B cell (primary cell): ENCODE results near the gene PTER. TPM values are rescaled to one million over a fixed set of nuclear protein-coding genes. Genes with fewer than 3 reads are reported as not detected.

Experiments used
- ATAC-seq: fragments of 200-7000 bp; cut with Tn5 transposase; one replicate; pipeline ENCODE4 v1.10.0; 2021; ENCODE audit warnings: low read depth, mild to moderate bottlenecking, moderate number of reproducible peaks, moderate library complexity
- CTCF ChIA-PET: fragments of 350-600 bp; sonication (Branson Sonifier 250); formaldehyde crosslinking; loops from one replicate; lab custom pipeline; 2021; ENCODE audit warnings: antibody characterized with exemption, inconsistent platforms; lab: Charles Lee
- POLR2A ChIA-PET: fragments of 350-600 bp; sonication (Branson Sonifier 250); formaldehyde crosslinking; loops from one replicate; lab custom pipeline; 2021; ENCODE audit warnings: antibody characterized with exemption; lab: Charles Lee
- DNase-seq: peaks from one replicate; pipeline ENCODE4 v3.0.0; 2013
- H2AFZ ChIP-seq: 2 replicates; pipeline ENCODE4 v1.6.1; 2012; ENCODE audit warnings: mild to moderate bottlenecking, low read depth, low read length; ENCODE audit not compliant: insufficient read depth, poor library complexity, severe bottlenecking
- H3K27ac ChIP-seq, 2 donors: 1 replicate in 1 of 2; 2 replicates in 1 of 2; pipeline ENCODE4 v1.5.1; 2012 to 2013; ENCODE audit warnings: low read length in 2 of 2, mild to moderate bottlenecking in 2 of 2, moderate library complexity in 1 of 2
- H3K27me3 ChIP-seq, 4 experiments: fragments of 200-600 bp in 1 of 4; sonication (generic) in 1 of 4; replicated peaks in 1 of 4; 1 replicate in 2 of 4; 2 replicates in 2 of 4; pipeline versions ENCODE4 v1.6.1 to v1.7.0; 2013 to 2016; ENCODE audit warnings: low read length in 3 of 4, mild to moderate bottlenecking in 2 of 4, mixed read lengths in 1 of 4, moderate library complexity in 1 of 4; ENCODE audit not compliant: insufficient read depth in 4 of 4, control insufficient read depth in 3 of 4; ENCODE audit errors: control extremely low read depth in 1 of 4
- H3K36me3 ChIP-seq, 2 experiments: replicated peaks in 1 of 2; 1 replicate in 1 of 2; 2 replicates in 1 of 2; pipeline versions ENCODE4 v1.6.1 to v1.7.1; 2013; ENCODE audit warnings: low read length in 1 of 2; ENCODE audit not compliant: insufficient read depth in 2 of 2, control insufficient read depth in 1 of 2; ENCODE audit errors: control extremely low read depth in 1 of 2, extremely low read depth in 1 of 2
- H3K4me1 ChIP-seq, 2 donors: fragments of 200-600 bp in 1 of 2; sonication (generic) in 1 of 2; 1 replicate in 1 of 2; 2 replicates in 1 of 2; pipeline versions ENCODE4 v1.5.1 to v1.6.1; 2013 to 2017; ENCODE audit warnings: low read length in 2 of 2; ENCODE audit not compliant: control insufficient read depth in 2 of 2, insufficient read depth in 2 of 2
- H3K4me2 ChIP-seq: replicated peaks from 2 replicates; pipeline ENCODE3; 2012; ENCODE audit warnings: mild to moderate bottlenecking, low read depth, low read length; ENCODE audit not compliant: poor library complexity, severe bottlenecking
- H3K4me3 ChIP-seq, 5 experiments: fragments of 200-600 bp in 1 of 5; sonication (generic) in 1 of 5; 1 replicate in 3 of 5; 2 replicates in 2 of 5; pipeline versions ENCODE4 v1.5.1 to v1.7.0; 2011 to 2016; ENCODE audit warnings: low read length in 4 of 5, mild to moderate bottlenecking in 4 of 5, low read depth in 2 of 5, control low read depth in 1 of 5, moderate library complexity in 1 of 5; ENCODE audit not compliant: insufficient read depth in 1 of 5; ENCODE audit errors: control extremely low read depth in 1 of 5, extremely low read depth in 1 of 5
- H3K79me2 ChIP-seq: fragments of 200-600 bp; sonication (generic); one replicate; pipeline ENCODE4 v1.6.0; 2016; ENCODE audit warnings: low read length; ENCODE audit not compliant: control insufficient read depth, insufficient read depth
- H3K9ac ChIP-seq: fragments of 200-600 bp; sonication (generic); 2 replicates; pipeline ENCODE4 v1.6.1; 2017; ENCODE audit warnings: mild to moderate bottlenecking, low read length, moderate library complexity
- H3K9me3 ChIP-seq, 3 donors: one replicate each; pipeline versions ENCODE4 v1.6.1 to v1.7.1; 2013; ENCODE audit warnings: low read length in 2 of 3; ENCODE audit not compliant: control insufficient read depth in 2 of 3, insufficient read depth in 1 of 3; ENCODE audit errors: control extremely low read depth in 1 of 3
- H4K20me1 ChIP-seq: 2 replicates; pipeline ENCODE4 v1.6.0; 2012; ENCODE audit warnings: mild to moderate bottlenecking, low read length; ENCODE audit not compliant: insufficient read depth, control insufficient read depth, poor library complexity, severe bottlenecking
- H3K27ac Mint-ChIP-seq: one replicate; pipeline ENCODE4 v1.8.0; 2021; ENCODE audit warnings: mixed read lengths
- H3K27me3 Mint-ChIP-seq: one replicate; pipeline ENCODE4 v1.8.0; 2021; ENCODE audit warnings: mixed read lengths
- H3K4me1 Mint-ChIP-seq: one replicate; pipeline ENCODE4 v1.8.0; 2021; ENCODE audit warnings: mixed read lengths
- H3K4me3 Mint-ChIP-seq: one replicate; pipeline ENCODE4 v1.8.0; 2021; ENCODE audit warnings: mixed read lengths
- H3K9me3 Mint-ChIP-seq: one replicate; pipeline ENCODE4 v1.8.0; 2022; ENCODE audit warnings: mixed read lengths; ENCODE audit not compliant: insufficient read depth
- EZH2 ChIP-seq: IDR thresholded peaks from 2 replicates; pipeline ENCODE4 v1.6.1; 2012; ENCODE audit warnings: borderline replicate concordance, low read depth, mild to moderate bottlenecking, moderate library complexity, low read length; ENCODE audit not compliant: insufficient read depth, poor library complexity, severe bottlenecking
- WGBS: methylation state at CpG from one replicate; pipeline ENCODE4 v1.1.5; 2013; ENCODE audit warnings: missing lambda C conversion rate; ENCODE audit not compliant: insufficient coverage; 5-methylcytosine and 5-hydroxymethylcytosine counted together
- intact Hi-C: fragments of 100-400 bp; cut with micrococcal nuclease; formaldehyde crosslinking; loops from one replicate; pipeline ENCODE4 v1.10.0; 2022
- polyA plus RNA-seq: library from polyadenylated mRNA; depleted of rRNA; stranded (reverse); fragments of >200 nt; gene quantifications from 2 replicates; pipeline ENCODE4 v1.2.3, GENCODE V29; 2012
- total RNA-seq, 2 donors: library from RNA; stranded (reverse); fragments of 120-200 nt in 1 of 2; gene quantifications; 1 replicate in 1 of 2; 2 replicates in 1 of 2; pipeline versions ENCODE4 v1.2.3 to v1.2.4, GENCODE V29; 2013 to 2022
- TF ChIP-seq, protein P1 (sequence below): fragments of 200-600 bp; IDR thresholded peaks from one replicate; pipeline ENCODE4 v1.8.0; 2022; ENCODE audit warnings: antibody characterized with exemption, mild to moderate bottlenecking

The PTER gene
- total and polyA plus RNA-seq, 2 donors (not counting 1 experiment from before 2014, with no cell fraction given) = 7.4 to 18.6 TPM

DNA sequence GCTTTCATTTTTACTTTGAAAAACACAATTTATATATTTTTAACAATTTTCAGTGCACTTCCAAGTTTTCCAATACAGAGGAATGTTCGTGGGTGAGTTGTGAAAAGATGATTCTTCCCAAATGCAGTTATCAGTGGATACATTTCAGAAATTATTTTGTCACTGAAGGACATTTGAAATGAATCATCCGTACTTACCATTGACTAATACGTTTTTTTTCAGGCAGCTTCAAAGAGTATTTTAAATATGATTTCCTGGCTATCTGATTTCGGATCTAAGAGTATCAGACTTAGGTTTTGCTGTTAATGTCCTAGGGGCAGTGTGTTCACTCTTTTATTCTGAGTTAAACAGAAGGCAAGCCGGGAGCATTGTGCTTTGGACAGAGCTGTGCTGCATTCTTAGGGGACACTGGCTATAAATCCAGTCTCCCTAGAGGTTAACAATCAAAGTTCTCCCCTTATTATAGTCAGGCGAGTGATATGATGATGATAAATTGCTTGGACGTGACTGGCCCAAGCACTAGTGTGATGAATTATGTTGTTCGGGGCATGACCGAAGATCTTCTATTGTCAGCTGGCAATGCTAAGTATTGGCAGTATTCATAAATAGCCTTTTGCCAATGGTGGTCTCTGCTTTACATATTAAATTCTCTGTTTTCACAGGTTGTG lies 4.5 kb downstream of the PTER start:
- Histone ChIP-seq H3K4me1 (peaks cover 18 to 23% of the 10 kb centered on the region in 2 donors), H3K9ac (no peak overlapping the region), H3K27ac (no peak overlapping the region), H3K36me3 (peaks cover 0 to 8% of the 10 kb centered on the region in 2 experiments), H3K27me3 (no peaks in the 10 kb centered on the region), H2AFZ (no peak overlapping the region), H3K9me3 (no peaks in the 10 kb centered on the region), H3K79me2 (peaks cover 68% of the 10 kb centered on the region), H3K4me2 (no peak overlapping the region), H3K4me3 (no peak overlapping the region), H4K20me1 (peaks cover 28% of the 10 kb centered on the region)
- intact Hi-C loops = no loop called here
- Mint-ChIP-seq H3K27me3 (no peaks in the 10 kb centered on the region), H3K27ac (no peak overlapping the region), H3K4me3 (no peak overlapping the region), H3K4me1 (peaks cover 46% of the 10 kb centered on the region), H3K9me3 (no peaks in the 10 kb centered on the region)
- TF ChIP-seq, protein P1, sequence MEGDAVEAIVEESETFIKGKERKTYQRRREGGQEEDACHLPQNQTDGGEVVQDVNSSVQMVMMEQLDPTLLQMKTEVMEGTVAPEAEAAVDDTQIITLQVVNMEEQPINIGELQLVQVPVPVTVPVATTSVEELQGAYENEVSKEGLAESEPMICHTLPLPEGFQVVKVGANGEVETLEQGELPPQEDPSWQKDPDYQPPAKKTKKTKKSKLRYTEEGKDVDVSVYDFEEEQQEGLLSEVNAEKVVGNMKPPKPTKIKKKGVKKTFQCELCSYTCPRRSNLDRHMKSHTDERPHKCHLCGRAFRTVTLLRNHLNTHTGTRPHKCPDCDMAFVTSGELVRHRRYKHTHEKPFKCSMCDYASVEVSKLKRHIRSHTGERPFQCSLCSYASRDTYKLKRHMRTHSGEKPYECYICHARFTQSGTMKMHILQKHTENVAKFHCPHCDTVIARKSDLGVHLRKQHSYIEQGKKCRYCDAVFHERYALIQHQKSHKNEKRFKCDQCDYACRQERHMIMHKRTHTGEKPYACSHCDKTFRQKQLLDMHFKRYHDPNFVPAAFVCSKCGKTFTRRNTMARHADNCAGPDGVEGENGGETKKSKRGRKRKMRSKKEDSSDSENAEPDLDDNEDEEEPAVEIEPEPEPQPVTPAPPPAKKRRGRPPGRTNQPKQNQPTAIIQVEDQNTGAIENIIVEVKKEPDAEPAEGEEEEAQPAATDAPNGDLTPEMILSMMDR = no peak
- TF ChIP-seq EZH2 = no peak
- POLR2A ChIA-PET = no interaction called here
- DNase-seq (no peak), ATAC-seq (no peak)
- CTCF ChIA-PET = no interaction called here
- 80% methylated on average over 1 of the region's 9 CpGs for WGBS

DNA sequence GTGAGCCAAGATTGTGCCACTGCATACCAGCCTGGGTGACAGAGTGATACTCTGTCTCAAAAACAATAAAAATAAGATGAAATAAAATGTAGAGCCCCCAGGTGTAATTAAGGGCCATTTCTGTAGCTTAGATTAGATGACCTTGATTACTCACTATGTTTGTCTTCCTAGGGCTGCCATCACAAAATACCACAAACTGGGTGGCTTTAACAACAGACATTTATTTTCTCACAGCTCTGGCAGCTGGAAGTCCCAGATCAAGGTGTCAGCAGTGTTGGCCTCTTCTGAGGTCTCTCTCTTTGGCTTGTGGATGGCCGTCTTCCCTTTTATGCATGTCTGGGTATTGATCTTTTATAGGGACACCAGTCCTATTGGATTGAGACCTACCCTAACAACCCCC lies 6.1 kb downstream of the PTER start:
- Mint-ChIP-seq H3K27me3 (no peaks in the 10 kb centered on the region), H3K4me3 (no peak overlapping the region), H3K4me1 (peaks cover 33% of the 10 kb centered on the region), H3K9me3 (no peaks in the 10 kb centered on the region), H3K27ac (no peak overlapping the region)
- Histone ChIP-seq H3K79me2 (peaks cover 68% of the 10 kb centered on the region), H3K36me3 (peaks cover 0 to 8% of the 10 kb centered on the region in 2 experiments), H3K4me2 (no peak overlapping the region), H3K27me3 (no peaks in the 10 kb centered on the region), H3K9me3 (no peaks in the 10 kb centered on the region), H3K4me1 (peaks cover 10 to 13% of the 10 kb centered on the region in 2 donors), H3K4me3 (no peak overlapping the region), H2AFZ (no peak overlapping the region), H3K9ac (no peak overlapping the region), H3K27ac (no peak overlapping the region), H4K20me1 (peaks cover 37% of the 10 kb centered on the region)
- no CpG with 5 or more reads among the region's 1 CpG for WGBS
- ATAC-seq = no peak
- DNase-seq = no peak
- intact Hi-C loops = no loop called here
- POLR2A ChIA-PET = no interaction called here
- CTCF ChIA-PET = no interaction called here
- TF ChIP-seq, protein P1 = no peak
- TF ChIP-seq EZH2 = no peak
